Measurements from ENCODE around the gene TPRA1. TPM values are rescaled to one million over a fixed set of nuclear protein-coding genes. Genes with fewer than 3 reads are reported as not detected.

Gene TPRA1
- total RNA-seq, 1 experiment from 2014 or later, result 20.0 TPM

DNA sequence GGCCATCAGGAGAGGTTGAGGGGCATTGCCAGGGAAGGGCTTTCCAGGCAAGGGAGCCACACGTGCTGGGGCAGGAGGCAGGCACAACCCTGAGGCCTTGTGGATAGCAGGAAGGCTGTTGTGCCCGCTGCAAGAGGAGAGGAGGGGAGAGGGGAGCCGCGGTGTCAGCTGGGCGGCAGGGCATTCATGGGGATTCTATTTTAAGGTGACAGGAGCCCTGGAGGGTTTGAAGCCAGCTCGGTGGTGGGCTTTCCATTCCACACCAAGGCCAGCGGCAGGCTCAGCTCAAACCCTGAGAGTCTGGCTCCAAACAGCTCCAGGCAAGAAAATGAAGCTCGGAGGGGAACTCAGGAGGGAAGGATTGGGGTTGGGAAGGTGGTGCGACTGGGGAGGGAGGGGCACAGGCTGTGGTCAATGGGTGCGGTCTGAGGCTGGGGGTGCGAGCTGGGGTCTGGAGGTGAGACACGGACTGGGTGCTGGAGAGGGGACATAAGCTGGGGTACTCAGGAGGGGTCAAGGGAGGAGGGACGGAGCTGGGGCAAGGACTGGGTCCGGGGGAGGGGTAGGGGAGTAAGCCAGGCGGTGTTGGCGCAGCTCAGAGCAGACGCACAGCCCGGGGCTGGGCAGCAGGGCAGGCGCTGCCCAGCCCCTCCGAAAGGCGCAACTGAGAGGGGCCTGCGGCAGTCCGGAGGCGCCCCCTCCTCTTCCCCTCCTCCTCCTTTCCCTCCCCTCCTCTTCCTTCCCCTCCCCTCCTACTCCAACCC is 43.4 kb downstream of the TPRA1 start:
- no peaks in the 10 kb centered on the region for H3K4me1 ChIP-seq (ENCODE audit: insufficient read depth, low read length)
- no peak for DNase-seq
- H3K56ac ChIP-seq (ENCODE audit: insufficient read length, low read depth, low read length), result no peak overlapping the region
- TF ChIP-seq CTCF (conservative IDR thresholded peaks at IDR 0.05), result no peak
- no peak overlapping the region for H3K4ac ChIP-seq (ENCODE audit: low read depth, low read length)
- no peak overlapping the region for H3K27ac ChIP-seq (ENCODE audit: insufficient read length, low read depth, low read length)
- H2BK12ac ChIP-seq (ENCODE audit: insufficient read length, low read depth, low read length), result no peak overlapping the region
- no CpG with 5 or more reads among the region's 24 CpGs for WGBS (ENCODE audit: extremely low coverage, insufficient read length, low lambda C conversion rate)
- no peaks in the 10 kb centered on the region for H3K27me3 ChIP-seq (ENCODE audit: insufficient read depth, low read length)
- Mint-ChIP-seq H3K4me1 (peaks cover 13 to 29% of the 10 kb centered on the region in 2 experiments), H3K36me3 (ENCODE audit: insufficient read depth in 1 of 3, low read depth in 3 of 3) (no peaks in the 10 kb centered on the region), H3K9me3 (no peaks in the 10 kb centered on the region; a peak in 1 of 5 replicates), H3K27ac (no peak overlapping the region), H3K4me3 (peak overlapping the region; percentile 61 to 79), H3K27me3 (ENCODE audit: low read depth) (peaks cover 25% of the 10 kb centered on the region)
- peak overlapping the region; percentile 23 for H2AFZ ChIP-seq (ENCODE audit: low read length)
- H4K8ac ChIP-seq (replicated peaks; ENCODE audit: insufficient read length, low read depth, low read length), result no peak overlapping the region
- no peaks in the 10 kb centered on the region for H4K20me1 ChIP-seq (ENCODE audit: control insufficient read depth, insufficient read depth, insufficient read length)
- H3K18ac ChIP-seq (ENCODE audit: insufficient read length, low read depth, low read length), result no peak overlapping the region
- H3K14ac ChIP-seq (ENCODE audit: insufficient read depth, low read length), result no peak overlapping the region; the same call in 1 of the 2 replicates
- no peaks in the 10 kb centered on the region for H3K9me3 ChIP-seq (ENCODE audit: control insufficient read depth, low read depth, low read length)
- no peak overlapping the region for H2AK5ac ChIP-seq (ENCODE audit: insufficient read length, low read length)
- peaks cover 6% of the 10 kb centered on the region for H3K23me2 ChIP-seq (ENCODE audit: insufficient read length, low read depth, low read length, poor library complexity, severe bottlenecking)
- H3K4me2 ChIP-seq (ENCODE audit: insufficient read depth, insufficient read length, low read length), result peak overlapping the region; percentile 79
- H2BK20ac ChIP-seq (ENCODE audit: low read depth, low read length, poor library complexity, severe bottlenecking), result no peak overlapping the region
- H4K5ac ChIP-seq (ENCODE audit: insufficient read length, low read depth, low read length), result no peak overlapping the region
- H2BK120ac ChIP-seq (ENCODE audit: low read depth, low read length, poor library complexity, severe bottlenecking), result no peak overlapping the region
- no peaks in the 10 kb centered on the region for H3K79me2 ChIP-seq (ENCODE audit: insufficient read depth, low read length)
- H4K91ac ChIP-seq (ENCODE audit: insufficient read length, low read depth, low read length), result no peak overlapping the region
- peak overlapping the region; percentile 39; the same call in 1 of the 2 replicates for H2BK15ac ChIP-seq (ENCODE audit: low read depth, low read length)
- H3K79me1 ChIP-seq (ENCODE audit: insufficient read depth, low read depth, low read length, poor library complexity, severe bottlenecking), result no peaks in the 10 kb centered on the region
- no peak overlapping the region for H3K23ac ChIP-seq (ENCODE audit: insufficient read length, low read depth, low read length)
- no peak overlapping the region for H2BK5ac ChIP-seq (ENCODE audit: insufficient read length, low read length)
- H3K9ac ChIP-seq (ENCODE audit: extremely low read depth, insufficient read length, low read length), result no peak overlapping the region
- no peak overlapping the region for H3T11ph ChIP-seq (ENCODE audit: low read length)

Data from H9 (cell line).